ENCODE data around the gene RAB11B. TPM values are rescaled to one million over a fixed set of nuclear protein-coding genes. Genes with fewer than 3 reads are reported as not detected.
A peak's percentile ranks its signal among the peaks of the same experiment; 100 is the strongest.

The RAB11B gene
- total RNA-seq, 2 donors from 2014 or later, result 47.7 to 50.4 TPM

GRCh38 chr19:8366961-8367326 is 23.2 kb upstream of the RAB11B start:
- ATAC-seq (peak; percentile 16), DNase-seq (peak in 3 of 4 donors; percentile 64 to 85 (median 85))
- Histone ChIP-seq H3K27me3 (no peaks in the 10 kb centered on the region), H3K4me3 (no peak overlapping the region), H3K9me3 (no peaks in the 10 kb centered on the region), H3K27ac (peak overlapping the region; percentile 72 to 94 (median 92)), H3K4me1 (peaks cover 88% of the 10 kb centered on the region), H3K36me3 (replicated peaks in 1 of 2; ENCODE audit: insufficient read depth in 1 of 2, low read depth in 2 of 2) (no peaks in the 10 kb centered on the region)
- WGBS, 2 donors, result 29 to 39% methylated on average over 9 to 13 of the region's 13 CpGs
- intact Hi-C loops (cut with DNase I), result no loop called here
- no peak for TF ChIP-seq CTCF (IDR thresholded peaks at IDR 0.05)
- no peak for TF ChIP-seq POLR2A (IDR thresholded peaks at IDR 0.05)

DNA sequence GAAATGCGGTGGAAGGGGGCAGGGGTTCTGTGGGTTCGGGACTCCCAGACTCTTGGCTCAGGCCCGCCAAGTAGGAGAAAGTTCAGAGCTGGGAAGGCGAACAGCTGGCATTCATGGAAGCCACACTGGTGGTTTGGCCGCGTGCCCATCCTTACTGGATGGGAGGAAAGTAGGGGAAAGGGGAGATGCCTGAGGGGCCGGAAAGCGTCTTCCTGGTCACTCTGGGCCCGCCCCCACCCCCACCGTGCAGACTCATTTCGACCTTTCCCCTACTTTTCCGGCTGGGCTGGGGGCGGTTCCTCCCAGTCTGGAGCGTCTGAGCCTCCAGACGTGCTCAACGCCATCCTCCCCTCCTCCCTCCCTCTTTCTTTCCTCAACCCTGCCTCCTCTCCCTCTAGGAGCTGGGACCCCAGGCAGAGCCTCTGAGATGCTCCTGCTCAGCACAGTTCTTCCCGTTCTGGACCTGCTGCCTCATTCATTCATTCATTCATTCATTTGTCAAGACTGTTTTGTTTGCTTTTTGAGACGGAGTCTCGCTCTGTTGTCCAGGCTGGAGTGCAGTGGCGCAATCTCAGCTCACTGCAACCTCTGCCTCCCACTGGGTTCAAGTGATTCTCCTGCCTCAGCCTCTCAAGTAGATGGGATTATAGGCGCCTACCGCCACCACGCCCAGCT is 22.7 kb upstream of the RAB11B start:
- H3K27me3 ChIP-seq, result no peaks in the 10 kb centered on the region
- DNase-seq (peak; percentile 97 to 99 (median 98)), ATAC-seq (peak; percentile 80)
- peaks cover 87% of the 10 kb centered on the region for H3K4me1 ChIP-seq
- no peaks in the 10 kb centered on the region for H3K9me3 ChIP-seq
- no peaks in the 10 kb centered on the region for H3K36me3 ChIP-seq (replicated peaks in 1 of 2; ENCODE audit: insufficient read depth in 1 of 2, low read depth in 2 of 2)
- TF ChIP-seq POLR2A (IDR thresholded peaks at IDR 0.05), result peak; percentile 14 to 28 (median 19)
- TF ChIP-seq CTCF (IDR thresholded peaks at IDR 0.05), result no peak
- 17 to 21% methylated on average over 19 to 23 of the region's 23 CpGs for WGBS, 2 donors
- intact Hi-C loops (cut with DNase I), result no loop called here
- peak overlapping the region; percentile 72 to 94 (median 92) for H3K27ac ChIP-seq
- H3K4me3 ChIP-seq, result no peak overlapping the region

DNA sequence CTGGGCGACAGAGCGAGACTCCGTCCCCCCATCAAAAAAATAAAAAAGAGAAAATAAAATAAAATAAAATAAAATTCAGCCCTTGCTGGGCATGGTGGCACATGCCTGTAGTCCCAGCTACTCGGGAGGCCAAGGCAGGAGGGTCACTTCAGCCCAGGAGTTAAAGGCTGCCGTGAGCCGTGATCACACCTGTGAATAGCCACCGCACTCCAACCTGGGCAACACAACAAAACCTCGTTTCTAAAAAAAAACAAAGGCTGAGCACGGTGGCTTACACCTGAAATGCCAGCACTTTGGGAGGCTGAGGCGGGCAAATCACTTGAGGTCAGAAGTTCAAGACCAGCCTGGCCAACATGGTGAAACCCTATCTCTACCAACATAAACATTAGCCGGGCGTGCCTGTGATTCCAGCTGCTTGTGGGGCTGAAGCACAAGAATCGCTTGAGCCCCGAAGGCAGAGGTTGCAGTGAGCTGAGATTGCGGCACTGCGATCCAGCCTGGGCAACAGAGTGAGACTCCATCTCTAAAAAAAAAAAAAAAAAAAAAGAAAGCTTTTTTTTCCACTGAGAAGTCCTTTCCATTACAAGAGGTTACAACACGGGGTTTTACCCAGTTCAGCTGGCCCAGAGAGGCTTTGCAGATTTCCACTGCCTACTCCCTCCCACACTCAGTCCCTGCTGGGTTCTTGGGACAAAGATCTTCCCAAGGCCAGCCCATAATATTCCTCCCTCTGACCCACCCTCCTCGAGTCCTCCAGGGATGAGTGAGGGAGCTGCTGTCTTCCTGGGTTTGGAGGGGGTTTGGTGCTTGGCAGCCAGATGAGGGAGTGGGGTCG is 19.8 kb upstream of the RAB11B start:
- no peak for DNase-seq

GRCh38 chr19:8371011-8371804 is 19.0 kb upstream of the RAB11B start:
- no peaks in the 10 kb centered on the region for H3K27me3 ChIP-seq
- H3K36me3 ChIP-seq (replicated peaks in 1 of 2; ENCODE audit: insufficient read depth in 1 of 2, low read depth in 2 of 2), result no peaks in the 10 kb centered on the region
- TF ChIP-seq POLR2A (IDR thresholded peaks at IDR 0.05), result no peak
- TF ChIP-seq CTCF (IDR thresholded peaks at IDR 0.05), result no peak
- DNase-seq, result peak in 2 of 4 donors; percentile 47 to 51
- H3K4me1 ChIP-seq, result peaks cover 84% of the 10 kb centered on the region
- H3K4me3 ChIP-seq, result no peak overlapping the region
- H3K9me3 ChIP-seq, result no peaks in the 10 kb centered on the region
- H3K27ac ChIP-seq, result peak overlapping the region; percentile 30 to 90 (median 59)
- no peak for ATAC-seq
- intact Hi-C loops (cut with DNase I), result no loop called here
- 82 to 83% methylated on average over 14 to 28 of the region's 28 CpGs for WGBS, 2 donors

More for the DNA sequence above, 19.8 kb upstream of the RAB11B start:
- no peak overlapping the region for H3K4me3 ChIP-seq
- H3K4me1 ChIP-seq, result peaks cover 92% of the 10 kb centered on the region
- WGBS, 2 donors, result 57 to 64% methylated on average over 18 to 19 of the region's 19 CpGs
- peak overlapping the region; percentile 30 to 90 (median 59) for H3K27ac ChIP-seq
- intact Hi-C loops (cut with DNase I), result no loop called here
- ATAC-seq, result no peak
- no peaks in the 10 kb centered on the region for H3K9me3 ChIP-seq
- TF ChIP-seq POLR2A (IDR thresholded peaks at IDR 0.05) (peak in 1 of 3 donors; percentile 1), CTCF (IDR thresholded peaks at IDR 0.05) (no peak)
- no peaks in the 10 kb centered on the region for H3K36me3 ChIP-seq (replicated peaks in 1 of 2; ENCODE audit: insufficient read depth in 1 of 2, low read depth in 2 of 2)
- no peaks in the 10 kb centered on the region for H3K27me3 ChIP-seq
